Measurements from ENCODE around the gene KDM4C. TPM values are rescaled to one million over a fixed set of nuclear protein-coding genes. Genes with fewer than 3 reads are reported as not detected.
"Not testable (repeated sequence)": the region's sequence is repeated elsewhere in the genome, so short reads cannot be mapped to it uniquely, and the experiment has no call there.

Gene KDM4C
- polyA plus RNA-seq: 10 to 100 TPM; 12.6 to 27.3 (median 18.9) TPM
- long read RNA-seq, donor 1, full-length matches to known transcripts: 5 of 14 reads
- long read RNA-seq, donor 1, partial matches to known transcripts: 9 of 14 reads
- long read RNA-seq, donor 1, other reads (novel, unspliced or antisense): 0 of 14 reads
- long read RNA-seq, donor 2, full-length matches to known transcripts: 2 of 2 reads
- long read RNA-seq, donor 2, partial matches to known transcripts: 0 of 2 reads
- long read RNA-seq, donor 2, other reads (novel, unspliced or antisense): 0 of 2 reads
- long read RNA-seq, donor 3, partial matches to known transcripts: 0 of 2 reads
- long read RNA-seq, donor 3, other reads (novel, unspliced or antisense): 0 of 2 reads
- long read RNA-seq, donor 4: 0 reads
- long read RNA-seq, donor 5: 0 reads
- long read RNA-seq, donor 6, full-length matches to known transcripts: 2 of 9 reads
- long read RNA-seq, donor 6, partial matches to known transcripts: 7 of 9 reads
- long read RNA-seq, donor 6, other reads (novel, unspliced or antisense): 0 of 9 reads
- long read RNA-seq, donor 7, full-length matches to known transcripts: 1 of 11 reads
- long read RNA-seq, donor 7, partial matches to known transcripts: 10 of 11 reads
- long read RNA-seq, donor 7, other reads (novel, unspliced or antisense): 0 of 11 reads
- long read RNA-seq, donor 8: 0 reads
- long read RNA-seq, donor 9: 0 reads
- long read RNA-seq, donor 10, full-length matches to known transcripts: 1 of 1 reads
- long read RNA-seq, donor 10, partial matches to known transcripts: 0 of 1 reads
- long read RNA-seq, donor 10, other reads (novel, unspliced or antisense): 0 of 1 reads

DNA sequence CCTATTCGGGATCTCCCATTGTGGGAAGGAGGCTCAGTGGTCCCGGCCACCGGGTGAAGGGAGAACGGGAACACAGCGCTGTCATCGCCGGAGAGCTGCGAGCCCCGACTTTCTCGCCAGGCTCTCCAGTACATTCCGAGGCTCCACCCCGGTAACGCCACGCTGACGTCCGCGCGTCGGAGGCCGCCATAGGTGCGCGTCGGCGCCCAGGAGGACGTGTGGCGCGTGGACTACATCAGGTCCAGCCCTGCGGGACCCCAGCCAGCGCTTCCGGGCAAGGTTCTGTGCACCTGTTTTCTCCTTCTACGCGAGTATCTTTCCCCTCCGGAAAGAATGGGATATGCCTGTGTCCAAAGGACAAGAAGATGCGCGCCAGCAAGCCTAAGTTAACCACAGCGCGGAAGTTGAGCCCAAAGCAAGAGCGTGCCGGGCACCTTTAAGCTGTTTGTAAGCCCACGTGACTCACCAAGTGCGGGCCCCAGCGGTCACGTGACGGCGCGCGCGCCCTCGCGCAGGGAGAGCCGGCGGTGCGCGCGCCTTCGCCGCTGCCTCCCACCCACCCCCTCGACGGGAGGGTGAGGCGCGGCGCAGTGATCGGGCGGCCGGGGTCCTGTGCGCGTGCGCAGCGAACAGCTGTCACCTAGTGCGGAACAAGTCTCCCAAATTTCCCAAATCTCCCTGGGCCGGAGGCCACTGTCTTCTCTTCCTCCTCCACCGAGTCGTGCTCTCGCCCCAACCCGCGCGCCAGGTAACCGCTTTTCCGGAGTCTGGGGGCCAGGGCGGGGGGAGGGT, at the start of gene KDM4C:
KDM4C (plus strand) TSS at position 518 of the 792 bp plus-strand sequence. CDS start 35,016 bp downstream, outside the sequence.
- 0% methylated on average over 64 to 80 of the region's 80 CpGs for WGBS, 3 donors
- Histone ChIP-seq H3K4me1 (ENCODE audit: control insufficient read depth in 3 of 3, insufficient read depth in 2 of 3, low read depth in 1 of 3, low read length in 2 of 3) (peaks cover 0 to 4% (median 2%) of the 10 kb centered on the region in 3 donors), H3K9me3 (ENCODE audit: control insufficient read depth in 2 of 2, insufficient read depth in 1 of 2, low read depth in 1 of 2, low read length in 1 of 2) (no peaks in the 10 kb centered on the region), H3K4me3 (ENCODE audit: low read depth in 1 of 3, low read length in 3 of 3) (peak within 1 kb of the TSS; percentile 81 to 92 (median 85)), H3K27ac (ENCODE audit: low read depth in 1 of 3, low read length in 2 of 3) (peak within 1 kb of the TSS; percentile 96 to 98 (median 98)), H3K36me3 (ENCODE audit: control insufficient read depth in 3 of 3, insufficient read depth in 2 of 3, low read depth in 1 of 3, low read length in 3 of 3) (no peaks in the 10 kb centered on the region), H3K27me3 (ENCODE audit: control insufficient read depth in 3 of 3, insufficient read depth in 3 of 3, low read length in 3 of 3) (no peaks in the 10 kb centered on the region)
- DNase-seq: peak; percentile 96 to 99
- no peak for FAIRE-seq

DNA sequence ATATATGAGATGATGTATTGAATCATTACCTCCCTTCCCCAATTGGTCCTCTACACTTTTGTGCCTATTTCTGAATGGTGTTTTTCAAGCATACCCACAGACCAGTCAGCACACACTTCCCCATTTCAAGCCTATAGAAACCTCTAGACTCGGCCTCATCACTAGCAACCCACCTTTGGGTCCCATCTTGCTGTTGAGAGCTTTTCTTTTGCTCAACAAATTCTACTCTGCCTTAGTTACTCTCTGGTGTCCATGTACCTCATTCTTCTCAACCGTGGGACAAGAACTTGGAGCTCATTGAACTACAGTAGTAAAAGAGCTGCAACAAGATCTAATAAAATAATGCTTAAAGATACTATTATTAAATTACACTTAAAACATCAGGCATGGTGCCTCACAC, 49.0 kb upstream of the KDM4C start:
- no peak for FAIRE-seq
- Histone ChIP-seq H3K4me3 (ENCODE audit: low read depth in 1 of 3, low read length in 3 of 3) (no peak overlapping the region), H3K9me3 (ENCODE audit: control insufficient read depth in 2 of 2, insufficient read depth in 1 of 2, low read depth in 1 of 2, low read length in 1 of 2) (peaks cover 0 to 15% of the 10 kb centered on the region in 2 donors), H3K4me1 (ENCODE audit: control insufficient read depth in 3 of 3, insufficient read depth in 2 of 3, low read depth in 1 of 3, low read length in 2 of 3) (no peaks in the 10 kb centered on the region), H3K27ac (ENCODE audit: low read depth in 1 of 3, low read length in 2 of 3) (no peak overlapping the region), H3K36me3 (ENCODE audit: control insufficient read depth in 3 of 3, insufficient read depth in 2 of 3, low read depth in 1 of 3, low read length in 3 of 3) (no peaks in the 10 kb centered on the region), H3K27me3 (ENCODE audit: control insufficient read depth in 3 of 3, insufficient read depth in 3 of 3, low read length in 3 of 3) (no peaks in the 10 kb centered on the region)
- 87 to 90% (median 89%) methylated on average over 2 of the region's 2 CpGs for WGBS, 3 donors
- no peak for DNase-seq

DNA sequence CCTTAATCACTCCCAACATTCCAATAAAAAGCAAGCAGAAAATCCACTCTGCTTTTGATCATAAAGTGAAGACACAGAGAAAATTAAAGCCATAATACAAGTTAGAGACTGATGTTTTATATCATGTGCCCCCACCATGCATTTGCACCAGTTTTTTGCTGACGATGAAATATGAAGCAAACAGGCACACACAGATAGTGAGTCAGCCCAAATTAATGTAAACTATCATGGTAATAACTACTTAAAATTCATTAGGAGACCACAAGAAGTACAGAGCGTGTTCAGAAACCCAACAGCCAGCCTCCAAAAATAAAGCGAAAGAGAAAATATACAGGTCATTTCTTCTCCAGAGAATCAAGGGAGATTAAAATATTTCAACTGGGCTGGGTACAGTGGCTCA, 46.4 kb upstream of the KDM4C start:
- DNase-seq: no peak
- Histone ChIP-seq H3K27me3 (ENCODE audit: control insufficient read depth in 3 of 3, insufficient read depth in 3 of 3, low read length in 3 of 3) (no peaks in the 10 kb centered on the region), H3K4me3 (ENCODE audit: low read depth in 1 of 3, low read length in 3 of 3) (no peak overlapping the region), H3K4me1 (ENCODE audit: control insufficient read depth in 3 of 3, insufficient read depth in 2 of 3, low read depth in 1 of 3, low read length in 2 of 3) (peaks cover 0 to 4% (median 0%) of the 10 kb centered on the region in 3 donors), H3K9me3 (ENCODE audit: control insufficient read depth in 2 of 2, insufficient read depth in 1 of 2, low read depth in 1 of 2, low read length in 1 of 2) (peaks cover 0 to 15% of the 10 kb centered on the region in 2 donors), H3K27ac (ENCODE audit: low read depth in 1 of 3, low read length in 2 of 3) (no peak overlapping the region), H3K36me3 (ENCODE audit: control insufficient read depth in 3 of 3, insufficient read depth in 2 of 3, low read depth in 1 of 3, low read length in 3 of 3) (no peaks in the 10 kb centered on the region)
- no peak for FAIRE-seq
- whole genome bisulfite sequencing, 3 donors: 67 to 78% (median 77%) methylated on average over 3 of the region's 3 CpGs

DNA sequence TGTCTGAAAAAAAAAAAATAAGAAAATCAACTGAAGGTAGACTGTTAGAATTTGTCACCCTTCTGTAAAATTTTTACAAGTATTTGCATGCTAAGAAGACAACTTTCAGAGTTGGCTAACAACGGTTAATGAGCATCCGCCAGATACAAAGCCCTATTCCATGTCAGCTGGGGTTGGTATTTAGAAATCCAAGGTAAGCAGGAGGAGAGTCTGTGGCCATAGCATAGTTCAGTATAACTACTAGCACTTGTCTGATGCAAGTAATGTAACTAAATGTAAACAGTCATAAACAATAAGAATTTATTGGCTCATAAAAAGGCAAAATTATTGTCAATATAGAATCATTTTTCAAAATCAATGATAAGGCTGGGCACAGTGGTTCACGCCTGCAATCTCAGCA, 45.7 kb upstream of the KDM4C start:
- H3K4me3 ChIP-seq (ENCODE audit: low read depth in 1 of 3, low read length in 3 of 3): no peak overlapping the region
- no peaks in the 10 kb centered on the region for H3K36me3 ChIP-seq (ENCODE audit: control insufficient read depth in 3 of 3, insufficient read depth in 2 of 3, low read depth in 1 of 3, low read length in 3 of 3)
- peaks cover 0 to 15% of the 10 kb centered on the region in 2 donors for H3K9me3 ChIP-seq (ENCODE audit: control insufficient read depth in 2 of 2, insufficient read depth in 1 of 2, low read depth in 1 of 2, low read length in 1 of 2)
- no peak overlapping the region for H3K27ac ChIP-seq (ENCODE audit: low read depth in 1 of 3, low read length in 2 of 3)
- no peak for FAIRE-seq
- peak in 1 of 2 donors; percentile 21 for DNase-seq
- peaks cover 0 to 6% (median 0%) of the 10 kb centered on the region in 3 donors for H3K4me1 ChIP-seq (ENCODE audit: control insufficient read depth in 3 of 3, insufficient read depth in 2 of 3, low read depth in 1 of 3, low read length in 2 of 3)
- WGBS, 3 donors: 40 to 63% (median 54%) methylated on average over 3 of the region's 3 CpGs
- no peaks in the 10 kb centered on the region for H3K27me3 ChIP-seq (ENCODE audit: control insufficient read depth in 3 of 3, insufficient read depth in 3 of 3, low read length in 3 of 3)

DNA sequence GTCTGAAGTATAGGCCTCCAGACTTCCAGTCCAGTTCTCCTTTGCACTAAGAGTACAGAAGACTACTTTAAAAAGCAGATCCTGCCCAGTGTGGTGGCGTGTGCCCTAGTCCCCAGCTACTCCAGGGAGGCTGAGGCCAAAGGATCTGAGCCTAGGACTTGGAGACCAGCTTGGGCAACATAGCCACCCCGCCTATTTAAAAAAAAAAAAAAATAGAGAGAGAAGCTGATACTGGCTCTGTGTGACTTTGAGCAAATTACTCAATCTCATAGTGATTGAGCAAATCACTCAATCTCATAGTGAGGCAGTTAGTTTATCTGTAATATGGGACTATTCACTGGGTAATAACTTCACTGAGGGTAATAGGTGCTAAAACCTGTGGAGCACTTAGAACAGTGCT, 43.6 kb upstream of the KDM4C start:
- FAIRE-seq (no peak), DNase-seq (peak; percentile 30 to 54)
- no peak overlapping the region for H3K4me3 ChIP-seq (ENCODE audit: low read depth in 1 of 3, low read length in 3 of 3)
- peaks cover 0 to 10% (median 0%) of the 10 kb centered on the region in 3 donors for H3K4me1 ChIP-seq (ENCODE audit: control insufficient read depth in 3 of 3, insufficient read depth in 2 of 3, low read depth in 1 of 3, low read length in 2 of 3)
- peaks cover 0 to 2% of the 10 kb centered on the region in 2 donors for H3K9me3 ChIP-seq (ENCODE audit: control insufficient read depth in 2 of 2, insufficient read depth in 1 of 2, low read depth in 1 of 2, low read length in 1 of 2)
- 72 to 85% (median 77%) methylated on average over 2 of the region's 2 CpGs for WGBS, 3 donors
- no peak overlapping the region for H3K27ac ChIP-seq (ENCODE audit: low read depth in 1 of 3, low read length in 2 of 3)
- H3K36me3 ChIP-seq (ENCODE audit: control insufficient read depth in 3 of 3, insufficient read depth in 2 of 3, low read depth in 1 of 3, low read length in 3 of 3): no peaks in the 10 kb centered on the region
- H3K27me3 ChIP-seq (ENCODE audit: control insufficient read depth in 3 of 3, insufficient read depth in 3 of 3, low read length in 3 of 3): no peaks in the 10 kb centered on the region

DNA sequence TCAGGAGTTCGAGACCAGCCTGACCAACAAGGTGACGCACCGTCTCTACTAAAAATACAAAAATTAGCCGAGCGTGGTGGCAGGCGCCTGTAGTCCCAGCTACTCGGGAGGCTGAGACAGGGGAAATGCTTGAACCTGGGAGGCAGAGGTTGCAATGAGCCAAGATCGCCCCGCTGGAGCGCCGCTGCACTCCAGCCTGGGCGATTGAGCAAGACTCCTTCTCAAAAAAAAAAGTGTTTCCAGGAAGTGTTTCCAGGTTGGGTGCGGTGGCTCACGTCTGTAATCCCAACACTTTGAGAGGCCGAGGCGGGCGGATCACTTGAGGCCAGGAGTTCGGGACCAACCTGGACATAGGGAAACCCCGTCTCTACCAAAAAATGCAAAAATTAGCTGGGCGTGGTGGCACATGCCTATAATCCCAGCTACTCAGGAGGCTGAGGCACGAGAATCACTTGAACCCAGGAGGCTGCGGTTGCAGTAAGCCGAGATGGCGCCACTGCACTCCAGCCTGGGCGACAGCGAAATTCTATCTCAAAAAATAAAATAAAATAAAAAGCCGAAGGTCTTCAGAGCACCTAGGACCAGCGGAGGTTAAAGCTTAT, 42.5 kb upstream of the KDM4C start:
- not testable (repeated sequence) for H3K36me3 ChIP-seq (ENCODE audit: control insufficient read depth in 3 of 3, insufficient read depth in 2 of 3, low read depth in 1 of 3, low read length in 3 of 3); H3K4me1 ChIP-seq (ENCODE audit: control insufficient read depth in 3 of 3, insufficient read depth in 2 of 3, low read depth in 1 of 3, low read length in 2 of 3); FAIRE-seq; H3K9me3 ChIP-seq (ENCODE audit: control insufficient read depth in 2 of 2, insufficient read depth in 1 of 2, low read depth in 1 of 2, low read length in 1 of 2); H3K27me3 ChIP-seq (ENCODE audit: control insufficient read depth in 3 of 3, insufficient read depth in 3 of 3, low read length in 3 of 3)
- peak; percentile 44 to 65 for DNase-seq
- Histone ChIP-seq H3K27ac (ENCODE audit: low read depth in 1 of 3, low read length in 2 of 3) (peak overlapping the region; percentile 75 to 88 (median 76)), H3K4me3 (ENCODE audit: low read depth in 1 of 3, low read length in 3 of 3) (peak overlapping the region in 2 of 3 donors; percentile 42 to 51)
- WGBS, 3 donors: 43 to 86% (median 54%) methylated on average over 28 of the region's 28 CpGs

DNA sequence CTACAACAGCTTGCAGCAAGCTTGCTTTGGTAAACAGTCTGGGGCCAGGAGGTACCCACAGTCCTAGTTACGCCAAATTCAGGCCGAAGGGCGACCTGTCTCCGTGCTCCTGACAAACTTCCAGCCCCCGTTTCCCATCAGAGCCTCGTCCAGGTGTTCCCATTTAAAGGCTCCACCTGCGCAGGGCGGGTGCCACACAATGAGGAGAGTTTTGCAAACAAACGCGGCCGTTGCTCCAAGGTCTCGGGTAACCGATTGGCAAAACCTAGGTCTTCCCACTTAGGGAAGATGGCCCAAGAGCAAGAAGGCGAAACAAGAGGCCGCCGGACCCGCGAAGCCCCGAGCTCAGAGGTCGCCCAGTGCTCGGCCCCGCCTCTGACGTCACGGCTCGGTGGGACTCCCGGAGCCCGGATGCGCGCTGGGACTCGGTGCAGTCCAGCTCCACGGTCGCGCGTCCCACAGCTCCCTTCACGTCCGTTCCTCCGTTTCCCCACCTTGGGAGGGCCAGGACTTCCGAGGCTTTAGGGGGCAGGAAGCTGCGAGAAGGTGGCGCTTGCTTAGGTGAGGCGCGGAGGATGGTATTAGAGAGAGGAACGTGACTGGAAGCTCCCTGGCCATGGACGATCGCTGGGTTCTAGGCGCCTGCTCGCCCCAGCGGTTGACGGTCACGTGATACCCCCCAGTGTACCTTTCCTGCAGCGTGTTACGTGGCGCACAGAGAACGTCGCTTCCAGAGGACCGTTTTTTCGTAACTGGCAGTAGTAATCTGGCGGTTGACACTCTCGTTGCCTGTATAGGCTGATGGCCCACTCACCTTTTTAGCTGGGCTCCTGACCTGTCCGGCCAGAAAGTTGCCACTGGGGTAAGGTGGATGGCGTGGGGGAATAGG, 41.8 kb upstream of the KDM4C start:
- Histone ChIP-seq H3K9me3 (ENCODE audit: control insufficient read depth in 2 of 2, insufficient read depth in 1 of 2, low read depth in 1 of 2, low read length in 1 of 2) (no peaks in the 10 kb centered on the region), H3K4me1 (ENCODE audit: control insufficient read depth in 3 of 3, insufficient read depth in 2 of 3, low read depth in 1 of 3, low read length in 2 of 3) (peaks cover 0 to 10% (median 0%) of the 10 kb centered on the region in 3 donors), H3K27me3 (ENCODE audit: control insufficient read depth in 3 of 3, insufficient read depth in 3 of 3, low read length in 3 of 3) (no peaks in the 10 kb centered on the region), H3K4me3 (ENCODE audit: low read depth in 1 of 3, low read length in 3 of 3) (peak overlapping the region in 2 of 3 donors; percentile 42 to 51), H3K27ac (ENCODE audit: low read depth in 1 of 3, low read length in 2 of 3) (peak overlapping the region; percentile 75 to 88 (median 76)), H3K36me3 (ENCODE audit: control insufficient read depth in 3 of 3, insufficient read depth in 2 of 3, low read depth in 1 of 3, low read length in 3 of 3) (no peaks in the 10 kb centered on the region)
- DNase-seq: peak; percentile 90 to 92
- no peak for FAIRE-seq
- whole genome bisulfite sequencing, 3 donors: 10 to 28% (median 18%) methylated on average over 60 to 61 of the region's 61 CpGs
